Stimulated activated effector memory CD8-positive, alpha-beta T cell treated with anti-CD3 and anti-CD28 coated beads, Interleukin-12 subunit alpha, Interleukin-12 subunit beta, amount 100 ng/mL, for 72 hours (primary cell): ENCODE data around the gene BOLA1.
"Not testable (repeated sequence)": the region's sequence is repeated elsewhere in the genome, so short reads cannot be mapped to it uniquely, and the experiment has no call there.

Source experiments
- ATAC-seq: fragments of 150-1000 bp; cut with Tn5 transposase; 2 replicates; pipeline ENCODE4 v1.10.0; 2021
- DNase-seq, 2 donors: peaks; one replicate each; pipeline ENCODE4 v3.0.0; 2021 to 2022; ENCODE audit warnings: low spot score in 2 of 2
- H3K27ac Mint-ChIP-seq: one replicate; pipeline ENCODE4 v1.8.0; 2022; ENCODE audit warnings: mild to moderate bottlenecking, mixed read lengths
- H3K36me3 Mint-ChIP-seq: one replicate; pipeline ENCODE4 v1.8.0; 2022; ENCODE audit warnings: mild to moderate bottlenecking, mixed read lengths
- H3K4me1 Mint-ChIP-seq: one replicate; pipeline ENCODE4 v1.8.0; 2022; ENCODE audit warnings: mixed read lengths
- H3K4me3 Mint-ChIP-seq: one replicate; pipeline ENCODE4 v1.8.0; 2022; ENCODE audit warnings: mild to moderate bottlenecking, mixed read lengths
- H3K9me3 Mint-ChIP-seq: one replicate; pipeline ENCODE4 v1.8.0; 2022; ENCODE audit warnings: mixed read lengths

BOLA1 gene

GRCh38 chr1:149899460-149900284, at the start of gene BOLA1:
Gene BOLA1 (plus strand): TSS chr1:149899568. CDS start chr1:149900060, 492 bp downstream.
- DNase-seq (peak; percentile 54 to 87), ATAC-seq (peak; percentile 98)
- Mint-ChIP-seq H3K4me1 (peaks cover 22% of the 10 kb centered on the region), H3K9me3 (no peaks in the 10 kb centered on the region), H3K27ac (peak within 1 kb of the TSS; percentile 92), H3K4me3 (peak within 1 kb of the TSS; percentile 80), H3K36me3 (peaks cover 6% of the 10 kb centered on the region)

- Mint-ChIP-seq H3K4me3 (peak overlapping the region; percentile 78), H3K4me1 (peaks cover 46% of the 10 kb centered on the region), H3K9me3 (no peaks in the 10 kb centered on the region), H3K27ac (peak overlapping the region; percentile 88), H3K36me3 (peaks cover 19% of the 10 kb centered on the region)
- no peak for ATAC-seq
- DNase-seq, result peak in 1 of 2 donors; percentile 49
Measured at GRCh38 chr1:149849947-149850360, 49.4 kb upstream of the BOLA1 start.

GRCh38 chr1:149850732-149851345, 48.5 kb upstream of the BOLA1 start:
- H3K27ac Mint-ChIP-seq, DNase-seq, H3K9me3 Mint-ChIP-seq, H3K4me3 Mint-ChIP-seq: not testable (repeated sequence)
- H3K4me1 Mint-ChIP-seq, result peaks cover 37% of the 10 kb centered on the region
- ATAC-seq, result peak; percentile 79
- H3K36me3 Mint-ChIP-seq, result peaks cover 15% of the 10 kb centered on the region

- DNase-seq, H3K27ac Mint-ChIP-seq, H3K9me3 Mint-ChIP-seq, H3K4me3 Mint-ChIP-seq: not testable (repeated sequence)
- peaks cover 31% of the 10 kb centered on the region for H3K4me1 Mint-ChIP-seq
- peaks cover 10% of the 10 kb centered on the region for H3K36me3 Mint-ChIP-seq
- peak; percentile 77 for ATAC-seq
Measured at GRCh38 chr1:149851585-149852213, 47.7 kb upstream of the BOLA1 start.

- peak; percentile 38 for ATAC-seq
- H3K4me1 Mint-ChIP-seq, result peaks cover 26% of the 10 kb centered on the region
- not testable (repeated sequence) for H3K9me3 Mint-ChIP-seq, H3K4me3 Mint-ChIP-seq, H3K36me3 Mint-ChIP-seq, H3K27ac Mint-ChIP-seq, DNase-seq
Measured at GRCh38 chr1:149852263-149852662, 47.1 kb upstream of the BOLA1 start.

GRCh38 chr1:149860271-149860670, 39.1 kb upstream of the BOLA1 start:
- ATAC-seq, result peak; percentile 52
- not testable (repeated sequence) for H3K4me3 Mint-ChIP-seq, H3K27ac Mint-ChIP-seq, H3K4me1 Mint-ChIP-seq, H3K36me3 Mint-ChIP-seq, H3K9me3 Mint-ChIP-seq, DNase-seq

GRCh38 chr1:149860684-149861496, 38.5 kb upstream of the BOLA1 start:
- H3K27ac Mint-ChIP-seq, H3K4me3 Mint-ChIP-seq, H3K4me1 Mint-ChIP-seq, DNase-seq, H3K9me3 Mint-ChIP-seq, H3K36me3 Mint-ChIP-seq: not testable (repeated sequence)
- ATAC-seq, result peak; percentile 88

- ATAC-seq, result peak; percentile 27
- H3K9me3 Mint-ChIP-seq, H3K4me1 Mint-ChIP-seq: not testable (repeated sequence)
Measured at GRCh38 chr1:149861497-149862054, 37.8 kb upstream of the BOLA1 start.

GRCh38 chr1:149866887-149867286, 32.5 kb upstream of the BOLA1 start:
- H3K9me3 Mint-ChIP-seq, ATAC-seq, DNase-seq, H3K27ac Mint-ChIP-seq, H3K36me3 Mint-ChIP-seq, H3K4me3 Mint-ChIP-seq, H3K4me1 Mint-ChIP-seq: not testable (repeated sequence)

More at GRCh38 chr1:149861497-149862054, 37.8 kb upstream of the BOLA1 start:
- not testable (repeated sequence) for H3K36me3 Mint-ChIP-seq, H3K27ac Mint-ChIP-seq, H3K4me3 Mint-ChIP-seq, DNase-seq

- H3K9me3 Mint-ChIP-seq, H3K4me1 Mint-ChIP-seq, H3K36me3 Mint-ChIP-seq, H3K27ac Mint-ChIP-seq, DNase-seq, ATAC-seq, H3K4me3 Mint-ChIP-seq: not testable (repeated sequence)
Measured at GRCh38 chr1:149873060-149873459, 26.3 kb upstream of the BOLA1 start.

GRCh38 chr1:149877211-149877946, 22.0 kb upstream of the BOLA1 start:
- H3K27ac Mint-ChIP-seq, result no peak overlapping the region
- no peak overlapping the region for H3K4me3 Mint-ChIP-seq
- ATAC-seq, result no peak
- DNase-seq, result peak in 1 of 2 donors; percentile 41
- H3K36me3 Mint-ChIP-seq, result no peaks in the 10 kb centered on the region
- no peaks in the 10 kb centered on the region for H3K9me3 Mint-ChIP-seq
- peaks cover 14% of the 10 kb centered on the region for H3K4me1 Mint-ChIP-seq

GRCh38 chr1:149879556-149879955, 19.8 kb upstream of the BOLA1 start:
- H3K9me3 Mint-ChIP-seq, result no peaks in the 10 kb centered on the region
- no peaks in the 10 kb centered on the region for H3K36me3 Mint-ChIP-seq
- peaks cover 16% of the 10 kb centered on the region for H3K4me1 Mint-ChIP-seq
- DNase-seq (peak in 1 of 2 donors; percentile 46), ATAC-seq (no peak)
- peak overlapping the region; percentile 9 for H3K4me3 Mint-ChIP-seq
- peak overlapping the region; percentile 56 for H3K27ac Mint-ChIP-seq

GRCh38 chr1:149881876-149882275, 17.5 kb upstream of the BOLA1 start:
- Mint-ChIP-seq H3K36me3 (no peaks in the 10 kb centered on the region), H3K27ac (no peak overlapping the region), H3K4me3 (no peak overlapping the region), H3K4me1 (peaks cover 16% of the 10 kb centered on the region), H3K9me3 (no peaks in the 10 kb centered on the region)
- no peak for ATAC-seq
- no peak for DNase-seq

- peaks cover 16% of the 10 kb centered on the region for H3K4me1 Mint-ChIP-seq
- no peak overlapping the region for H3K4me3 Mint-ChIP-seq
- ATAC-seq (no peak), DNase-seq (no peak)
- H3K9me3 Mint-ChIP-seq, result no peaks in the 10 kb centered on the region
- H3K27ac Mint-ChIP-seq, result no peak overlapping the region
- no peaks in the 10 kb centered on the region for H3K36me3 Mint-ChIP-seq
Measured at GRCh38 chr1:149883598-149884247, 15.6 kb upstream of the BOLA1 start.
